Stimulated activated CD8-positive, alpha-beta memory T cell treated with anti-CD3 and anti-CD28 coated beads, Interleukin-7, amount 100 ng/mL, for 1 hour (primary cell): ENCODE measurements around the gene COX8A.
"Not testable (repeated sequence)": the region's sequence is repeated elsewhere in the genome, so short reads cannot be mapped to it uniquely, and the experiment has no call there.

Source experiments
- DNase-seq, 2 donors: peaks; one replicate each; pipeline ENCODE4 v3.0.0-alpha.2; 2020; ENCODE audit warnings: low read depth in 2 of 2

The COX8A gene

GRCh38 chr11:63974259-63975143 is at the start of gene COX8A:
Gene COX8A (plus strand): TSS chr11:63974620. CDS start chr11:63974681, 61 bp downstream.
- DNase-seq = peak; percentile 87 to 89

DNA sequence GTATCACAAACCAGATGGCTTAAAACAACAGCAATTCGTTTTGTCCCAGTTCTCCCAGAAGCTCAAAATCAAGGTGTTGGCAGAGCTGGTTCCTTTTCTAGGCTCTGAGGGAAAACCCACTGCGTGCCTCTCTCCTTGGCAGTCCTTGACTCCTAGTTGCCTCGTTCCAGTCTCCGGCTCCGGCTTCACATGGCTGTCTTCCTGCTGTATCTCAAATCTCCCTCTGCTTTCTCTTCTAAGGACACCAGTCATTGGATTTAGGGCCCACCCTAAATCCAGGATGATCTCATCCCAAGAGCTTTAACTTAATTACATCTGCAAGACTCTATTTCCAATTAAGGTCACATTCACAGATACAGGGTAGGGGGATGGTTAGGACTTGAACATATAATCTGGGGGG is 44.8 kb upstream of the COX8A start:
- DNase-seq = no peak

DNA sequence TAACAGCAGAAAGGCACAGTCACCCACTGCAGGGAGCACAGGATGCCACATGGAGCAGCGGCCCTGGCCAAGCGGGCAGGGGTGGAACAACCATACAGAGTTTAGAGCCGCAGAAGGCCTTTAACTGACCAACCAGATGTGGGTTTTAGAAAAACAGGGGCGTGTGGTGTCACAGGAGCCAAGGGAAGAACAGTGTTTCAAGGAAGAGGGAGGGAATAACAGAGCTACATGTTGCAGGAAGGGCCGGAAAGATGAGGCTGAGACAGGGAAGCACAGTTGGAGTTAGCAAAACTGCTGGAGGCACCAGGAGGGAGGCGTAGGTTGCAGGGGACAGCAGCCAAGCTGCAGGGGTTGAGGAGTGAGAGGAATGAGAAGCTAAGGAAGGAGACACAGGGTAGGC is 43.4 kb upstream of the COX8A start:
- no peak for DNase-seq

DNA sequence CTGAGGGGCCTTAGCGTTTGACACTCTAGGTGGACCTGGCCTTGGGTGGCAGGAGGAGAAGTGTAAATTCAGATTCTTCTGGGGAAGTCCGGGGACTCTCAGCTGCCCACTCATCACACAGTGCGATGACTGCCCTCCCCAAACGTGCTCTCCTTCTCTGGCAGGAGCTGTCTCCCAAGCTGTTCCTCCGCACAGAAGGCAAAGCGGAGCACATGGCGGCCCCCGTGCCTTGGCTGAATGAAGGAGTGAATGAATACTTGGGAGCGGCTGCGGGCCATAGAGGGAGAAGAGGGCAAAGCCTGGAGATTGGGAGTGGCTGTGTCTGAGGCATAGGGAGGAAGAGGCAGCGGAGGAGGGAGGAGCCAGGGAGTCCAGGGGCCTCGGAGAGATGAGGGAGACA is 42.5 kb upstream of the COX8A start:
- DNase-seq = no peak

DNA sequence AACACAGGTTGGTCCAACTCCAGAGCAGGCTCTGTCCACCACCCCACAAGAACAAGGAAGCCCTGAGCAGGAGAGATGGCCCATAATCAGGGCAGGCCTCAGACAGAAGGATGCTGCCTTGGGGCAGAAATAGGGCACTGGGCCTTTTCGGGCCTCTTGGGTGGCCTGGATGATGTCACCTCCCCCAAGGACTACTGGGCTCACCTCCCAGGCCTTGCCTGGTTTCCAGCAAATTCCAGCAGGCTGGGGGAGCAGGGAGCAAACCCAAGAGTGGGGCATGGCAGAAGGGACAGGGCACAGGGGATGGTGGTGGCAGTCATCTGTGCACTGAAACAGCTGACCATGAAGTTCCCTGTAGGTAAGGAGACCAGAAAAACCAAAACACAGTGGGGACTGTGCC is 41.0 kb upstream of the COX8A start:
- no peak for DNase-seq

DNA sequence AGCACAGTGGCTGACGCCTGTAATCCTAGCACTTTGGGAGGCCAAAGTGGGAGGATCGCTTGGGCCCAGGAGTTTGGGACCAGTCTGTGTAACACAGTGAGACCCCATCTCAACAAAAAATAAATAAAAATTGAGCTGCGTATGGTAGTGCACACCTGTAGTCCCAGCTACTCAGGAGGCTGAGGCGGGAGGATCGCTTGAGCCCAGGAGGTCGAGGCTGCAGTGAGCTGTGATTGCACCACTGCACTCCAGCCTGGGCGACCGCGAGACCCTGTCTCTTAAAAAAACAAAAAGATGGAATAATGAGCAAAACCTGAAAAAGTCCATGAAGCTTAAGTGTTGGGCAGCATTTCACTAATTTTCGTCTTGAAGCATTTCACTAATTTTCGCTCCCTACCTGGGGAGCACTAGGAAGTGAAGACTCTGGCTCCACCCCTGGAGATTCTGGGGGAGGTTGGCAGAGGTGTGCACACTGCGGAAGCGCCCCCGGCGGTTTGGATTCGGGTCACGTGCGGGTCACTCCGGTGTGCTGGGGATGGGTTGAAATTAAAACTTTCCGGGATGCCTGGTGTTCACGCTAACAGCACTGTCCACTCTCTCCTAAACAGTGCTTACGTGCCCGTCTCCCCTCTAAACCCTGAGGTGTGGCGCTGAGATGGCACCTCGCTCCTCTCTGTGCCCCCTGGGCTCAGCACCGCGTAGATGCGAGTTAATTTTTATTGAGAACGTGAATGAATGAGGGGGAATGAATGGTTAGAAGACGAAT is 36.5 kb upstream of the COX8A start:
- no peak for DNase-seq

- peak; percentile 78 to 83 for DNase-seq
These were observed 35.7 kb upstream of the COX8A start, which contains the start of gene NAA40 for GRCh38 chr11:63938479-63939396. Gene NAA40 (plus strand): TSS chr11:63939002. CDS start chr11:63939097, 95 bp downstream.

DNA sequence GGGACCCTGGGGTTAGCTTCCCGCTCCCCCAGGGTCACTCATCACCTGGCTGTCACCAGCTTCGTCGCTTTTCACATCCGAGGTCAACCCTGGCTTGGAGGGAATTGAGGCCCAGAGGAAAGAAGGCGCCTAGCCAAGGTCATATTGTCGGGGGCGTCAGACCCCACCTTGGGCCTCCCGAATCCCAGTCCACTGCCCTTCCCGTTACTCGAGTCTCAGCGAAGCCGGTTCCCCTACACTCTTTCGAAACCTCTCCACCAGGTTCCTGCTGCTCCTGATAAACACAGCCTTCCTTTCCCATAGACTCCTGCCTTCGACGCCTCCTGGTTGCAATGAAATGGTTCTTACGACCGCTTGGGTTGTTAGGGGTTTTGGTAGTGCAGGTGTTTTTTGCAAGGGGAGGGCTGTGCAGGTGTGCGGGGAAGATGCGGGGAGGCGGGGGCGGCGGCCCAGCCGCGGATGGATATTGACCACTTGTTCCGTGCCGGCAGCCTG is 35.0 kb upstream of the COX8A start:
- no peak for DNase-seq

DNA sequence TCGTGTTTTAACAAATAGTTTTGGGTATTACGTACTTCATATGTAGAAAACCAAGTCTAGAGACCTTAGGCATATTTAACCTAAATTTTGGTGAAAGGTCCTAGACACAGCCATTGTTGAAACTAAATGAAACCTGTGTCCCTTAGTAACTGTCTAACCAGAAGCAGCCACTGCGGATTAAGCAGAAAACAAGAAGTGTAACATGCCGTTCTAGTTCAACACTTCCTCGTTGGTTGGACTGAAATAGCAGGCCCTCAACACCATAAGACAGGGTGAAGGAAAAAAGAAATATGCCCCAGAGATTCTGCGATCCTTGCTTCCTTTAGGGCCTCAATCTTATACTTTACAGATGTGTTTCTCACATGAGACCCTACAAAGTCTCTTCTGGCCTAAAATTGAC is 33.6 kb upstream of the COX8A start:
- DNase-seq = no peak

DNA sequence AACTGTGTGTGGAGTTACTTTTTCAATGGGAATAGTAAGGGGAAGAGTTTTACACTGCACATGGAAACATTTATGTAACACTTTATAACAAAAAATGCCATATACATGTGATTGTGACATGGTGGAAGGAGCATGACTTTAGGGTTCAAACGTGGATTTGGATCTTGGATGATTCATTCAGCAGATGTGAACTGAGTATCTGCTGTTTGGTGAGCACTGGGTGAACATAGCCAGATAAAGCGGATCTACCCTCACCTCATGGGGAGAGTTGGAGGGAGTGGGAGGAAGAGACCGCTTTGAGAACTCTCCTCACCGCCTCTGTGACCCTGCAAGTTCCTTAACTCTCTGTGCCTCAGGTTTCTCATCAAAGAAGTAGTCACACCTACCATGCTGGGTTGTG is 32.5 kb upstream of the COX8A start:
- no peak for DNase-seq

- DNase-seq = no peak
These were observed 31.6 kb upstream of the COX8A start for GRCh38 chr11:63942803-63943202.

DNA sequence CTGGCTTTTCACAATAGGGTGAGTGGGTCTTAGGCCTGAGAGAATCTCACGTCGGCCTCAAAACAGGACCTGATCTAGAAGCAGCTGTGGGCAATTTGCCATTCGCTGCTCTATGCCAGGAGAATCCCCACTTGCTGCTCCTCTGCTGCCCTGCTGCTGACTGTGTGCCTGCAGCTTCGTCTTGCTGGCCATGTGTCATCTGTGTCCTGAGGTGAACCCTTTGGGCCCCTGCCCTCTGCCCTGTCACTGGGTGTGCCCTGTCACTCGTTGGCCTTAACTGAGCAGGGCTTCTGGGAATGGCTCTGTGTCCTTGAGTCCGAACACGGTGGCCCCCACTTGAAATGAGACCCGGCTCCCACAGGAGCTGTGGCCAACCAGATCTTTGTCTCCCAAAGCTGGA is 29.4 kb upstream of the COX8A start:
- no peak for DNase-seq

GRCh38 chr11:63945477-63946163 is 28.8 kb upstream of the COX8A start:
- DNase-seq = no peak

GRCh38 chr11:63951779-63952536 is 22.5 kb upstream of the COX8A start:
- DNase-seq = peak in 1 of 2 donors; percentile 19

DNA sequence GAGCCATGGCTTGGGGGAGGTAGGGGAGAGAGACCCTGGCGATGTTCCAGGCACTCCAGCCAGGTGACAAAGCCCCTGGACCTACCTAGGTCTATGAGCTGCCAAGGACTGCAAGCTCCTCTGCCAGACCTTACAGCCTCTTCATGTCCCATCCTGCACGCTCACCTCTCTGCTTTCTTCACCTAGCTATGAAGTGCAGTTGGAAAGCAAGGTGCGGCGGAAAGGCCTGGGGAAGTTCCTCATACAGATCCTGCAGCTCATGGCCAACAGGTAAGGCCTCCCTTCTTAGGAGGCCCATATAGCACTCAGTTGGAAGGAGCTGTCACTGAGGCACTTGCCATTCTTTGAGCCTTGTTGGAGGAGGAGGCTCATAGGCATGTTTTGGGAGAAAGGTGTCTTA is 21.9 kb upstream of the COX8A start:
- DNase-seq = no peak

DNA sequence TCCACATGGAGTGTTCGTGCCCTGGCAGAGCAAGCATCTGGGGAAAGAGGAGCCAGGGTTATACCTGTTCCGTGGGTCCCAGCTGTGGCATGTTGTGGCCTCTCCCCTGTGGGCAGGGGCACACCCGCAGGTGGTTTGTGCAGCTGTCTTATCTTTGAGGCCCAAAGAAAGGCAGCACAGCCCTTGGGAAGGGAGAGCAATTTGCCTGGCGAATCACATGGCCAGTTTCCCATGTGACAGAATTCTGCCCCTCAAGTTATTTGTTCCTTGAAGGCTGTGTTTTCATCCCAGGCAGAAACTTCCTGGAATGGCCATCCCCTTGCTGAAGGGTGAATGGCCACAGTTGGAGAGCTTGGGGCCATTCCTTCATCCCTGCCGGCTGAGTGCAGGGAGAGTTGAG is 16.4 kb upstream of the COX8A start:
- DNase-seq = no peak

GRCh38 chr11:63961608-63962412 is 12.6 kb upstream of the COX8A start:
- DNase-seq = no peak

- not testable (repeated sequence) for DNase-seq
These were observed 10.5 kb upstream of the COX8A start for GRCh38 chr11:63963895-63964294.

GRCh38 chr11:63966444-63966843 is 8.0 kb upstream of the COX8A start:
- DNase-seq = no peak
